Left lung (tissue), 10 donors: ENCODE measurements around the gene VPS41. TPM values are rescaled to one million over a fixed set of nuclear protein-coding genes. Genes with fewer than 3 reads are reported as not detected.

Experiments used
- ATAC-seq: fragments of 200-7000 bp; cut with Tn5 transposase; one replicate; pipeline ENCODE4 v1.9.1; 2020; ENCODE audit warnings: moderate library complexity
- DNase-seq, 4 donors: peaks; one replicate each; pipeline ENCODE4 v3.0.0-alpha.2; 2013 to 2020
- H3K27ac ChIP-seq, 2 donors: fragments of 200-600 bp; sonication (generic) in 1 of 2; one replicate each; pipeline versions ENCODE4 v1.5.0 to v1.8.0; 2020 to 2021
- H3K27me3 ChIP-seq, 2 donors: fragments of 200-600 bp; sonication (generic) in 1 of 2; one replicate each; pipeline versions ENCODE4 v1.5.0 to v1.8.0; 2020 to 2021
- H3K36me3 ChIP-seq, 2 donors: fragments of 200-600 bp; sonication (generic) in 1 of 2; one replicate each; pipeline versions ENCODE4 v1.5.0 to v1.8.0; 2020 to 2021
- H3K4me1 ChIP-seq, 2 donors: fragments of 200-600 bp; one replicate each; pipeline ENCODE4 v1.8.0; 2021
- H3K4me3 ChIP-seq, 2 donors: fragments of 200-600 bp; sonication (generic) in 1 of 2; one replicate each; pipeline versions ENCODE4 v1.5.0 to v1.8.0; 2020 to 2021; ENCODE audit warnings: mild to moderate bottlenecking in 1 of 2
- H3K9me3 ChIP-seq, 2 donors: fragments of 200-600 bp; sonication (generic) in 1 of 2; one replicate each; pipeline versions ENCODE4 v1.5.0 to v1.8.0; 2020 to 2021
- intact Hi-C, 2 donors: fragments of 100-400 bp; cut with DNase I; formaldehyde crosslinking; loops; one replicate each; pipeline versions ENCODE4 v1.11.2 to v1.14.2; 2022
- polyA plus RNA-seq, 6 donors: library from polyadenylated mRNA; unstranded; fragments of 120-200 nt; gene quantifications; one replicate each; pipeline ENCODE4 v1.2.1, GENCODE V29; 2013; ENCODE audit not compliant: insufficient read length in 6 of 6
- total RNA-seq, 2 donors: library from RNA; stranded (reverse); fragmentation: NEBNext Ultra II Directional; extraction: Animal tissue kit (Norgen Biotek cat#: 25700); gene quantifications; one replicate each; pipeline ENCODE4 v1.2.1, GENCODE V29; 2021
- TF ChIP-seq, protein P1 (sequence below), 2 donors: fragments of 200-600 bp; sonication (generic) in 1 of 2; IDR thresholded peaks; one replicate each; pipeline versions ENCODE4 v1.5.0 to v1.8.0; 2021; ENCODE audit warnings: antibody characterized with exemption in 2 of 2
- donor health status: DM: no; HTN: yes; CAD: no.
- donor health status: DM: no; HTN: no; CAD: no.

Gene VPS41
- total and polyA plus RNA-seq, 8 donors: 63.0 to 99.9 (median 82.3) TPM

DNA sequence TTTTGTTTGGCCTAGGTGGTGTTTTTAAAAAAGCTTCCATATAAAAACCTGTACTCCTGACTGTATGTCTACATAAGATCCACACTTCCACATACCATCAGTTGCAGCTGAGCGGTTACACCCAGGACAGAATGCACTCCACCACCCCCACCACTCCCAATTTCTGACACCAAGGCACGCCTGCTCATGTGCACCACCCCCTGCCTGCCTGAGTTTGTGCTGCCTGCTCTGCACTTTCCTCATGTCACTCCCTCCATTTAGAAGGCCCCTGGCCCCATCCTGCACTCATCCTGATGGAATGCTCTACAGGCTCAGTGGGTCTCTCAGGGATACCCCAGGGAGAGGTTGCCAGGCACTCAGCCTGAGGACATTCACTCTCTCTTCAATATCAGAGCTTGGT is 6.5 kb downstream of the VPS41 start:
- intact Hi-C loops: no loop called here
- no peak overlapping the region for H3K4me3 ChIP-seq
- H3K27ac ChIP-seq: no peak overlapping the region
- peaks cover 0 to 7% of the 10 kb centered on the region in 2 donors for H3K36me3 ChIP-seq
- peaks cover 0 to 9% of the 10 kb centered on the region in 2 donors for H3K4me1 ChIP-seq
- no peaks in the 10 kb centered on the region for H3K9me3 ChIP-seq
- ATAC-seq (no peak), DNase-seq (no peak)
- no peaks in the 10 kb centered on the region for H3K27me3 ChIP-seq
- TF ChIP-seq, protein P1, sequence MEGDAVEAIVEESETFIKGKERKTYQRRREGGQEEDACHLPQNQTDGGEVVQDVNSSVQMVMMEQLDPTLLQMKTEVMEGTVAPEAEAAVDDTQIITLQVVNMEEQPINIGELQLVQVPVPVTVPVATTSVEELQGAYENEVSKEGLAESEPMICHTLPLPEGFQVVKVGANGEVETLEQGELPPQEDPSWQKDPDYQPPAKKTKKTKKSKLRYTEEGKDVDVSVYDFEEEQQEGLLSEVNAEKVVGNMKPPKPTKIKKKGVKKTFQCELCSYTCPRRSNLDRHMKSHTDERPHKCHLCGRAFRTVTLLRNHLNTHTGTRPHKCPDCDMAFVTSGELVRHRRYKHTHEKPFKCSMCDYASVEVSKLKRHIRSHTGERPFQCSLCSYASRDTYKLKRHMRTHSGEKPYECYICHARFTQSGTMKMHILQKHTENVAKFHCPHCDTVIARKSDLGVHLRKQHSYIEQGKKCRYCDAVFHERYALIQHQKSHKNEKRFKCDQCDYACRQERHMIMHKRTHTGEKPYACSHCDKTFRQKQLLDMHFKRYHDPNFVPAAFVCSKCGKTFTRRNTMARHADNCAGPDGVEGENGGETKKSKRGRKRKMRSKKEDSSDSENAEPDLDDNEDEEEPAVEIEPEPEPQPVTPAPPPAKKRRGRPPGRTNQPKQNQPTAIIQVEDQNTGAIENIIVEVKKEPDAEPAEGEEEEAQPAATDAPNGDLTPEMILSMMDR (IDR thresholded peaks at IDR 0.05): no peak

DNA sequence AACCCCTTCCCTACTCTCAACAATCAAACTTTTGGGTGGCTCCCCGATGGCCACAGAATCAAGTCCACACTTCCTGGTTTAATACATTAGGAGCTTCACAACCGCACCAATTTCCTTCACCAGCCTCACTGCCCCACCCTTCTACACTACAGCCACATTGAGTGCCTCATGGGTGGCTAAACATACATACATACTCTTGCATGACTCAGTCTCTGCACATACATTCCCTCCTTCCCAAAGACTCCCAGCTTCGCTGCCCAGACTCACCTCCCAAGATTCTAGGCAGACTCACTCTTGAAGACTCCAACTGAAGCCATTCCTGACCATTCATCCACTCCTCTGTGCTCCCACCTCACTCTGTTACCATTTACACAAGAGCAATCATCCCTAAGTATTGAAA is 15.9 kb downstream of the VPS41 start:
- TF ChIP-seq, protein P1 (IDR thresholded peaks at IDR 0.05): no peak
- Histone ChIP-seq H3K36me3 (peaks cover 0 to 33% of the 10 kb centered on the region in 2 donors), H3K27ac (no peak overlapping the region), H3K4me3 (no peak overlapping the region), H3K9me3 (peaks cover 0 to 3% of the 10 kb centered on the region in 2 donors), H3K4me1 (no peaks in the 10 kb centered on the region), H3K27me3 (no peaks in the 10 kb centered on the region)
- intact Hi-C loops: no loop called here
- no peak for ATAC-seq
- no peak for DNase-seq

DNA sequence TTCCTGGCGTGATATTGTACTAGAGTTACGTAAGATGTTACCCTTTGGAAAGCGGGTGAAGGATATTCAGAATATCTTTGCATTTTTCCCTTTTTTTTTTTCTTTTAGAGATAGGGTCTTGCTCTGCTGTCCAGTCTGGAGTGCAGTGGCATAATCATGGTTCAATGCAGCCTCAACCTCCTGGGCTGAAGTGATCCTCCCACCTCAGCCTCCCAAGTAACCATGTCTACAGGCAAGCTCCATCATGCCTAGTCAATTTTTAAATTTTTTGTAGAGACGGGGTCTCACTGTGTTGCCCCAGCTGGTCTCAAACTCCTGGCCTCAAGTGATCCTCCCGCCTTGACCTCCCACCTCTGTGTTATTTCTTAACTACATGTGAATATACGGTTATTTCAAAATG is 18.4 kb downstream of the VPS41 start:
- DNase-seq: no peak
- no peak for ATAC-seq
- Histone ChIP-seq H3K27me3 (no peaks in the 10 kb centered on the region), H3K36me3 (peaks cover 0 to 10% of the 10 kb centered on the region in 2 donors), H3K9me3 (peaks cover 0 to 3% of the 10 kb centered on the region in 2 donors), H3K4me3 (no peak overlapping the region), H3K27ac (no peak overlapping the region), H3K4me1 (no peaks in the 10 kb centered on the region)
- TF ChIP-seq, protein P1 (IDR thresholded peaks at IDR 0.05): no peak
- intact Hi-C loops: no loop called here

DNA sequence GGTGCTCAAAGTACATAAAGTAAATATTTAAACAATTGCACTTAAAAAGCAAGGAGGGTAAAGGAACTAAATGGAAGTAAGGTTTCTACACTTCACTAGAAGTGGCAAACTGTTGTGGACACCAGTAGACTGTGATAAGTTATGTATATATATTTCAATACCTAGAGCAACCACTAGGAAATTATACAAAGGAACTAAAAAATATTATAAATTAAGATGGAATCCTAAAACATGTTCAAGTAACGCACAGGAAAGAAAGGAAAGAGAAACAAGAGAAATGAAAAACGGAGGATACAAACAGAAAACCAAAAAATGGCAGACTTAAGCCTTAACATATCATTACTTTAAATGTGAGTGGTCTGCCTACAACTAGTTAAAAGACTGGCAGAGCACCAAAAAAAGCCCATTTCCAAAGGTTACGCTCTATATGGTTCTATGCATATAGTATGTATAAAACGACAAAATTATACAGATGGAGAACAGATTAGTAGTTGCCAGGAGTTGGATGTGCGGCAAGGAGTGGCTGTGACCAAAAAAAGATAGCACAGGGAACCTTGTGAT is 19.0 kb downstream of the VPS41 start:
- intact Hi-C loops: no loop called here
- peaks cover 0 to 5% of the 10 kb centered on the region in 2 donors for H3K36me3 ChIP-seq
- no peaks in the 10 kb centered on the region for H3K27me3 ChIP-seq
- no peak overlapping the region for H3K27ac ChIP-seq
- no peaks in the 10 kb centered on the region for H3K4me1 ChIP-seq
- H3K4me3 ChIP-seq: no peak overlapping the region
- no peak for DNase-seq
- peak; percentile 38 for ATAC-seq
- TF ChIP-seq, protein P1 (IDR thresholded peaks at IDR 0.05): peak; percentile 15 to 24
- H3K9me3 ChIP-seq: peaks cover 0 to 3% of the 10 kb centered on the region in 2 donors

DNA sequence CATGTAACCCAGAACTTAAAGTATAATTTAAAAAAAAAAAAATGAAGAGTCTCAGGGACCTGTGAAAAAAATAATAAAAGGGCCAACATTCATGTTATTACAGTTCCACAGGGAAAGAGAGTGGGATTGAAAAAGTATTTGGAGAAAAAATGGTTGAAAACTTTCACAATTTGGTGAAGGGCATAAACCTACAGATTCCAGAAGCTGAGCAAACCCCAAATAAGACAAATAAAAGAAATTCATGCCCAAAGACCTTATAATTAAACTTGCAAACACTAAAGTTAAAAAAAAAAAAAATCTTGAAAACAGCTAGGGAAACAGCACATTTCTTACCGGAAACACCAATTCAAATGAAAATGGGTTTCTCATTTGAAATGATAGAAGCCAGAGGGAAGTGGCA is 19.9 kb downstream of the VPS41 start:
- H3K4me1 ChIP-seq: no peaks in the 10 kb centered on the region
- TF ChIP-seq, protein P1 (IDR thresholded peaks at IDR 0.05): no peak
- intact Hi-C loops: no loop called here
- H3K4me3 ChIP-seq: no peak overlapping the region
- no peak for DNase-seq
- H3K9me3 ChIP-seq: peaks cover 0 to 3% of the 10 kb centered on the region in 2 donors
- H3K36me3 ChIP-seq: no peaks in the 10 kb centered on the region
- H3K27ac ChIP-seq: no peak overlapping the region
- no peaks in the 10 kb centered on the region for H3K27me3 ChIP-seq
- no peak for ATAC-seq
